HepG2 (cell line): ENCODE measurements around the gene NCDN.

Source experiments
- EP300 ChIP-seq, 3 experiments: sonication (generic) in 1 of 3; formaldehyde crosslinking in 1 of 3; IDR thresholded peaks; 2 replicates each; pipeline versions ENCODE4 v1.5.1 to v1.6.1; 2011 to 2020; ENCODE audit warnings: low read depth in 2 of 3, low read length in 2 of 3, borderline replicate concordance in 1 of 3, improper control_type of control experiment in 1 of 3, mild to moderate bottlenecking in 1 of 3, missing genetic modification reagents in 1 of 3, moderate library complexity in 1 of 3
- GTF2F1 ChIP-seq: fragments of 150-350 bp; IDR thresholded peaks from 2 replicates; pipeline ENCODE4 v1.6.1; 2014; ENCODE audit warnings: low read length
- POLR2A ChIP-seq, 2 experiments: IDR thresholded peaks; 2 replicates each; pipeline ENCODE4 v1.6.1; 2011; ENCODE audit warnings: low read depth in 2 of 2, low read length in 2 of 2, mild to moderate bottlenecking in 1 of 2, moderate library complexity in 1 of 2; ENCODE audit not compliant: insufficient read depth in 1 of 2

DNA sequence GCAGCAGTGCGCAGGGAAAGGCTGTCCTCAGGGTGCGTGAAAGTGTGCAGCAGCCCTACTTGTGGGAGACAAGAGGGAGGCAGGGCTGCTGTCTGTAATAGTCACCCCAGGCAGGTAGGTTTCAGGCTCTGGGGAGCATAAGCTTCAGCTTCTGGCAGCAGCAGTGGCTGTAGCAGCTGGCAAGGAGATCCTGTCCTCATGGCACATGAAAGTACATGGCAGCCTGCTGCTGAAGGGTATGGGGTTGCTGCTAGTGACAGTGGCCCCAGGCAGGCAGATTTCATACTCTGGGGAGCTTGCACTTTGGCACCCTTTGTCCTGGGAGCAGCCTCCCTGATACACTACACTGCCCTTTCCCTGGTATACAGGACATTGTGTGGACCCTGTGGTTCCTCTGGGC, 26.7 kb upstream of the NCDN start:
- no peak for TF ChIP-seq GTF2F1
- no peak for TF ChIP-seq EP300 (IDR thresholded peaks at IDR 0.05; ENCODE audit: low read depth in 2 of 2, low read length in 2 of 2)
- no peak for TF ChIP-seq EP300 (CRISPR knock-in tag; IDR thresholded peaks at IDR 0.05; ENCODE audit: borderline replicate concordance)
- no peak for TF ChIP-seq POLR2A (IDR thresholded peaks at IDR 0.05; ENCODE audit: insufficient read depth in 1 of 2, low read depth in 2 of 2, low read length in 2 of 2)
